Endodermal cell (in vitro differentiated cells): Measurements from ENCODE around the gene RIMBP2. TPM values are rescaled to one million over a fixed set of nuclear protein-coding genes. Genes with fewer than 3 reads are reported as not detected.

Source experiments
- DNase-seq: peaks from one replicate; pipeline ENCODE4 v3.0.0-alpha.2; 2017
- H3K27ac ChIP-seq: 2 replicates; pipeline ENCODE4 v1.5.1; 2013; ENCODE audit warnings: mild to moderate bottlenecking, low read depth, low read length, moderate library complexity
- H3K27me3 ChIP-seq: 2 replicates; pipeline ENCODE4 v1.6.1; 2013; ENCODE audit warnings: mild to moderate bottlenecking, low read length, moderate library complexity; ENCODE audit not compliant: insufficient read depth, control insufficient read depth, poor library complexity, severe bottlenecking
- H3K36me3 ChIP-seq: 2 replicates; pipeline ENCODE4 v1.7.0; 2013; ENCODE audit warnings: mild to moderate bottlenecking, low read length, moderate library complexity; ENCODE audit not compliant: control insufficient read depth, insufficient read depth
- H3K4me1 ChIP-seq: one replicate; pipeline ENCODE4 v1.7.0; 2013; ENCODE audit warnings: low read length; ENCODE audit not compliant: control insufficient read depth, insufficient read depth
- H3K4me3 ChIP-seq: 2 replicates; pipeline ENCODE4 v1.5.1; 2013; ENCODE audit warnings: mild to moderate bottlenecking, low read length, moderate library complexity
- H3K9ac ChIP-seq: 2 replicates; pipeline ENCODE4 v1.6.1; 2013; ENCODE audit warnings: mild to moderate bottlenecking, low read length, moderate library complexity; ENCODE audit not compliant: poor library complexity, severe bottlenecking; ENCODE audit errors: extremely low read depth
- H3K9me3 ChIP-seq: 2 replicates; pipeline ENCODE4 v1.6.1; 2013; ENCODE audit warnings: mild to moderate bottlenecking, low read length, moderate library complexity; ENCODE audit not compliant: control insufficient read depth
- H3K27ac Mint-ChIP-seq: 2 replicates; pipeline ENCODE4 v1.8.0; 2020; ENCODE audit warnings: mixed read lengths
- H3K27me3 Mint-ChIP-seq: 2 replicates; pipeline ENCODE4 v1.8.0; 2021; ENCODE audit warnings: mild to moderate bottlenecking, mixed read lengths; ENCODE audit not compliant: insufficient read depth
- H3K36me3 Mint-ChIP-seq: 2 replicates; pipeline ENCODE4 v1.8.0; 2020; ENCODE audit warnings: low read depth, mixed read lengths
- H3K4me1 Mint-ChIP-seq: 2 replicates; pipeline ENCODE4 v1.8.0; 2020; ENCODE audit warnings: mixed read lengths
- H3K4me3 Mint-ChIP-seq: 2 replicates; pipeline ENCODE4 v1.8.0; 2020; ENCODE audit warnings: mild to moderate bottlenecking, moderate library complexity, mixed read lengths
- H3K9me3 Mint-ChIP-seq: 2 replicates; pipeline ENCODE4 v1.8.0; 2020; ENCODE audit warnings: mild to moderate bottlenecking, mixed read lengths
- WGBS, 2 experiments: methylation state at CpG; one replicate each; pipeline versions ENCODE4 v1.1.5 to v1.1.7; 2013; ENCODE audit warnings: missing lambda C conversion rate in 2 of 2, mixed read lengths in 1 of 2; ENCODE audit not compliant: insufficient coverage in 1 of 2, insufficient read length in 1 of 2; 5-methylcytosine and 5-hydroxymethylcytosine counted together
- total RNA-seq, 2 donors: library from RNA; stranded (reverse); fragmentation: NEBNext Ultra II Directional in 1 of 2; extraction: Animal tissue kit (Norgen Biotek cat#: 25700) in 1 of 2; gene quantifications; 2 replicates in 1 of 2; 3 replicates in 1 of 2; pipeline ENCODE4 v1.2.1, GENCODE V29; 2021
- TF ChIP-seq, protein P1 (sequence below): fragments of 200-600 bp; sonication (generic); conservative IDR thresholded peaks from 2 replicates; pipeline ENCODE4 v1.5.0; 2021; ENCODE audit warnings: antibody characterized with exemption, mild to moderate bottlenecking

The RIMBP2 gene
- total RNA-seq, 2 donors from 2014 or later, result 0.13 to 3.4 TPM

DNA sequence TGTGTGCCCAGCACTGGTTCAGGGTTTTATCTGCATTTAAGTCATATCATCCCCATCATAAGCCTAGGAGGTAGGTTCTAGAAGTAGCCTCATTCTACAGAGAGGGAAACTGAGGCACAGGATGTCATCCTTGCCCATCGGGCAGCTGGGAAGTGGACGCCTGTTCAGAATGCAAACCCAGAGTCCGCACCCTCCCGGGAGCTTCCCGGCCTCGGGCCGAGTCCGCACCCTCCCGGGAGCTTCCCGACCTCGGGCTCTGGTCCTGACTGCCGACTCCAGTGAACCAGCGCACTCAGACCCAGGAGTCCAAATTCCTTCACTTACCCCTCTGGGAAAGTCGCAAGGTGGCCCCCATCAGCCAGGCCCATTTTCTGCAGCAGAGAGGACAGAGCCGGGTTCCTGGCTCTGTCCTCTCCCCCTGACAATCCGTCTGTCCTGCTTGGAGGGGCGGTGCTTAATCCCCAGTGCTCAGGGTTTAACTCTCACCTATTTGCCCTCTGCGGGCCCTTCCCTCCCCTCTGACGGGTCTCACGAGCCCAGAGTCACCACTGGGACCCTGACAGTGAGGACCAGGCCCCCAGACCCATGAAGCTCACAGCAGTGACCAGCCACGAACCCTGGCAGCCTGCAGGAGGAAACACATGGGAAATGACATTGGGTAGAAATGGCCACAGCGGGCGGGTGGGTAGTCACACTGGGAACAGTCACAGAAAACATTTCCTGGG, 236.5 kb downstream of the RIMBP2 start:
- no peaks in the 10 kb centered on the region for H3K4me1 ChIP-seq
- Mint-ChIP-seq H3K27me3 (no peaks in the 10 kb centered on the region), H3K27ac (no peak overlapping the region), H3K9me3 (no peaks in the 10 kb centered on the region), H3K36me3 (no peaks in the 10 kb centered on the region), H3K4me3 (no peak overlapping the region), H3K4me1 (peaks cover 8% of the 10 kb centered on the region)
- 83 to 84% methylated on average over 18 to 23 of the region's 23 CpGs for WGBS, 2 experiments
- H3K27me3 ChIP-seq, result no peaks in the 10 kb centered on the region
- no peak for DNase-seq
- no peak overlapping the region for H3K27ac ChIP-seq
- H3K9me3 ChIP-seq, result no peaks in the 10 kb centered on the region
- H3K4me3 ChIP-seq, result no peak overlapping the region
- TF ChIP-seq, protein P1, sequence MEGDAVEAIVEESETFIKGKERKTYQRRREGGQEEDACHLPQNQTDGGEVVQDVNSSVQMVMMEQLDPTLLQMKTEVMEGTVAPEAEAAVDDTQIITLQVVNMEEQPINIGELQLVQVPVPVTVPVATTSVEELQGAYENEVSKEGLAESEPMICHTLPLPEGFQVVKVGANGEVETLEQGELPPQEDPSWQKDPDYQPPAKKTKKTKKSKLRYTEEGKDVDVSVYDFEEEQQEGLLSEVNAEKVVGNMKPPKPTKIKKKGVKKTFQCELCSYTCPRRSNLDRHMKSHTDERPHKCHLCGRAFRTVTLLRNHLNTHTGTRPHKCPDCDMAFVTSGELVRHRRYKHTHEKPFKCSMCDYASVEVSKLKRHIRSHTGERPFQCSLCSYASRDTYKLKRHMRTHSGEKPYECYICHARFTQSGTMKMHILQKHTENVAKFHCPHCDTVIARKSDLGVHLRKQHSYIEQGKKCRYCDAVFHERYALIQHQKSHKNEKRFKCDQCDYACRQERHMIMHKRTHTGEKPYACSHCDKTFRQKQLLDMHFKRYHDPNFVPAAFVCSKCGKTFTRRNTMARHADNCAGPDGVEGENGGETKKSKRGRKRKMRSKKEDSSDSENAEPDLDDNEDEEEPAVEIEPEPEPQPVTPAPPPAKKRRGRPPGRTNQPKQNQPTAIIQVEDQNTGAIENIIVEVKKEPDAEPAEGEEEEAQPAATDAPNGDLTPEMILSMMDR, result no peak
- no peak overlapping the region for H3K9ac ChIP-seq
- no peaks in the 10 kb centered on the region for H3K36me3 ChIP-seq

GRCh38 chr12:130478786-130479185, 237.3 kb downstream of the RIMBP2 start:
- no peak for DNase-seq
- Histone ChIP-seq H3K27ac (no peak overlapping the region), H3K27me3 (no peaks in the 10 kb centered on the region), H3K9me3 (no peaks in the 10 kb centered on the region), H3K9ac (no peak overlapping the region), H3K36me3 (no peaks in the 10 kb centered on the region), H3K4me3 (no peak overlapping the region), H3K4me1 (no peaks in the 10 kb centered on the region)
- Mint-ChIP-seq H3K27ac (no peak overlapping the region), H3K36me3 (no peaks in the 10 kb centered on the region), H3K9me3 (no peaks in the 10 kb centered on the region), H3K4me3 (no peak overlapping the region), H3K27me3 (no peaks in the 10 kb centered on the region), H3K4me1 (peaks cover 8% of the 10 kb centered on the region)
- WGBS, 2 experiments, result 93 to 96% methylated on average over 15 to 21 of the region's 21 CpGs
- TF ChIP-seq, protein P1, result no peak

DNA sequence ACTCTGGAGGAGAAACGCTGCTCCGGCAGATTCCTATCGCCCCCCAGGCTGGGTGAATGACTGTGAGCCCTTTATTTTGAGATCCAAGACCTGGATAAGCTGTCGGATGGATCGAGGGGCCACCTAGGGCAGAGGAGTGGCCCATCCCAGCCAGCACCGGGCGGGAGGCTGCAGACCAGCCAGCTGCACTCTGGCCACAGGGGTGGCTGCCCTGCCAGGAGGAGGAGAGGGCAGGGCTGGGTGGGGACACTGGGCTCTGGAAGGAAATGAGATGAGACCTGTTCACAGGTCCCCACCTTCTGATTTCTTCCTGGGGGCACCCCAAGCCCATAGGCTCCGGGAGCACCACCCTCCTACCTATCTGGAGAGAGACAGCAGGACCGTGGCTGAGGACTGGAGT, 238.4 kb downstream of the RIMBP2 start:
- H3K9me3 ChIP-seq, result no peaks in the 10 kb centered on the region
- H3K4me3 Mint-ChIP-seq, result no peak overlapping the region
- H3K27me3 Mint-ChIP-seq, result no peaks in the 10 kb centered on the region
- no peaks in the 10 kb centered on the region for H3K27me3 ChIP-seq
- H3K36me3 ChIP-seq, result no peaks in the 10 kb centered on the region
- no peaks in the 10 kb centered on the region for H3K9me3 Mint-ChIP-seq
- H3K4me3 ChIP-seq, result no peak overlapping the region
- H3K36me3 Mint-ChIP-seq, result no peaks in the 10 kb centered on the region
- no peak overlapping the region for H3K27ac Mint-ChIP-seq
- 83 to 90% methylated on average over 7 to 9 of the region's 9 CpGs for WGBS, 2 experiments
- H3K9ac ChIP-seq, result no peak overlapping the region
- no peak for DNase-seq
- TF ChIP-seq, protein P1, result no peak
- peaks cover 8% of the 10 kb centered on the region for H3K4me1 Mint-ChIP-seq
- H3K4me1 ChIP-seq, result no peaks in the 10 kb centered on the region
- no peak overlapping the region for H3K27ac ChIP-seq
